NB4 (cell line): ENCODE results near the gene BLACAT1.

ENCODE experiments used
- DNase-seq: peaks from one replicate; pipeline ENCODE4 v3.0.0; 2010; ENCODE audit warnings: low read depth
- H3K4me3 ChIP-seq: one replicate; pipeline ENCODE4 v1.5.1; 2011; ENCODE audit warnings: mild to moderate bottlenecking, low read depth, low read length, moderate library complexity
- CTCF ChIP-seq: IDR thresholded peaks from one replicate; pipeline ENCODE4 v1.5.1; 2012; ENCODE audit warnings: low read depth, low read length
- MAX ChIP-seq: IDR thresholded peaks from 2 replicates; pipeline ENCODE4 v1.6.1; 2011; ENCODE audit warnings: low read depth, low read length
- MYC ChIP-seq: IDR thresholded peaks from 2 replicates; pipeline ENCODE4 v1.6.1; 2011; ENCODE audit warnings: low read depth, low read length
- POLR2A ChIP-seq: IDR thresholded peaks from 2 replicates; pipeline ENCODE4 v1.6.1; 2011; ENCODE audit warnings: mild to moderate bottlenecking; ENCODE audit not compliant: insufficient read length; ENCODE audit errors: extremely low read depth

Gene BLACAT1

DNA sequence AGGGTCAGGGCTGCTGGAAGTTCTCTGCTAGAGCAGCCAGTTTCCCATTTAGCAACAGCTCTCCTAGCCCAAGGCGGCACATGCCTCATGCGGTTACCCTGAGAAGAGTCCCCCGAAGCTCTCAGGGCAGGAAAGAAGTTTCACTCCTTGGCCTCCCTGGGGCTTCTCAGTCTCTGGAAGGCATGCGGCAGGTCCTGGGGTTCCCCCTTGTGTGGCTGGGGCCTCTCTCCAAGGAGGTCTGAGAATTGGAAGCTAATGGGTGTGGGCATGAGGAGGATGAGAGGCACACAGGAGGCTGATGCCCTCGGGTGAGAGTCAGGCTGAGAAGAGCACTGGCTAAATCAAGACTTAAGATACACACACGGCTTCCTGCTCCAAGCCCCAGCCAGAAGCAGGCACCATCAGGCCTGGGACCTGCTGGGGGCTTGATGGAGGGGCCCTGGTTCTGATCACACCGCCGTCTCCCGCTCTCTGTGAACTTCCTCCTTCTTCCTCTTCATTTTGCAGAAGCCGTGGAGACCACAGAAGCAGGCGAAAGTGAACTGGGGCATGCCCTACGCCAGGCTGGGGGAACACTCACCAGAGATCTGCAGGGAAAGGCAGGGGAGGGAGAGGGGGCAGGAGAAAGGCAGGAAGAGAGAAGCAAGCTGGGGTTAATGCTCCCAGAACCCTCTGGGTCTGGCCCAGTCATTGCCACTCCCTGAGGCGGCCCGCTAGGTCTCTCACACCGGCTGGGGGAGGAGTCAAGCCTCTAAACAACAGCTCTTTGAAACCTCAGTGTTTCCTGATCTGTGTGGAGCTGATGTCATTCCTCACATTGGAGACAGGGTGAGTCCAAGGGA, 15.1 kb downstream of the BLACAT1 start:
- TF ChIP-seq CTCF (no peak), MYC (no peak)
- peak; percentile 51 for DNase-seq
- H3K4me3 ChIP-seq = no peak overlapping the region

DNA sequence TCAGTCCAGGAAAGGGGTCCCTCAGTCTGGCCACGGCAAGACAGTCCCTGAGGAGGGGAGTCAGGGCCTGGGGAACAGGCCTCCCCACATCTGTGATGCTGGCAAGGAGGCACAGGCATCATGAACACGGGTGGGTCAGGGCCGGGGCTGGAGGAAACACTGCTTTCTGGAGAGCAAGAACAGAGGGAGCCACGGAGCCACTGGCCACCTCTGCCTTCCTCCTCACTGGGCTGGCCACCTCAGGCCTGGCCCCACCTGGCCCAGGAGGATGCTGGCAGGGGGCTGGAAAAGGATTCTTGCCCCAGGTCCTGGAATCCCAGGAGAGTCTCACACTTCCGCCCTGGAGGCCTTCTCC, 15.7 kb downstream of the BLACAT1 start:
- no peak for DNase-seq
- TF ChIP-seq MAX = no peak
- TF ChIP-seq MYC = no peak
- TF ChIP-seq CTCF = no peak
- TF ChIP-seq POLR2A = no peak
- no peak overlapping the region for H3K4me3 ChIP-seq

GRCh38 chr1:205438213-205439158, 17.4 kb downstream of the BLACAT1 start:
- no peak overlapping the region for H3K4me3 ChIP-seq
- peak; percentile 25 for DNase-seq
- TF ChIP-seq POLR2A = no peak
- TF ChIP-seq CTCF = peak; percentile 44

DNA sequence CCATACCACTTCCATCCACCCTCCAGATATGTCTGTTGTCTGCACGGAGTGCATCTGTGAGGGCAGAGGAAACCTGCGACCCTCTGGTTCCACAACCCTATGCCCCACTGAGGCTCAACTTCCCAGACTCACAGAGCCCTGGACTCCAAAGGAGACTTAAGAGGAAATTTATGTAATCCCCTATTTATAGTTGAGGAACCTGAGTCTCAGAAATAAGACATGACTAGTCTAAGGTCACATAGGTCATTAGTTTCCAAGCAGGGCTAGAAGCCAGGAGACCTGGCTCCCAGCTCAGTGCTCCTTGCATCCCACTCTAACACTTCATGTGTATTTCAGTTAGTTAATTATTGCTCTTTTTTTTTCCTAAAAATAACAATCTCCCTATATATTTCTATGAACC, 18.3 kb downstream of the BLACAT1 start:
- no peak for DNase-seq
- TF ChIP-seq CTCF = no peak
- no peak for TF ChIP-seq POLR2A
- TF ChIP-seq MYC = no peak
- no peak overlapping the region for H3K4me3 ChIP-seq

- H3K4me3 ChIP-seq = no peak overlapping the region
- TF ChIP-seq MYC = no peak
- TF ChIP-seq CTCF = no peak
- no peak for TF ChIP-seq POLR2A
- no peak for TF ChIP-seq MAX
- no peak for DNase-seq
These were observed 19.0 kb downstream of the BLACAT1 start for GRCh38 chr1:205436776-205437410.
